Lung (tissue), 12 donors: ENCODE data around the gene TSC1. TPM values are rescaled to one million over a fixed set of nuclear protein-coding genes. Genes with fewer than 3 reads are reported as not detected.
A peak's percentile ranks its signal among the peaks of the same experiment; 100 is the strongest.

Experiments
- ATAC-seq: fragments of 200-7000 bp; cut with Tn5 transposase; one replicate; pipeline ENCODE4 v1.9.1; 2020; ENCODE audit warnings: moderate number of reproducible peaks; ENCODE audit not compliant: insufficient read depth, low FRiP score
- DNase-seq, 3 donors: peaks; one replicate each; pipeline ENCODE4 v3.0.0-alpha.2; 2013 to 2017
- H3K27ac ChIP-seq, 2 donors: one replicate each; pipeline ENCODE4 v1.5.1; 2013; ENCODE audit warnings: mild to moderate bottlenecking in 2 of 2, moderate library complexity in 2 of 2, control low read depth in 1 of 2, inconsistent platforms in 1 of 2, low read depth in 1 of 2, low read length in 1 of 2
- H3K27me3 ChIP-seq, 3 donors: one replicate each; pipeline ENCODE4 v1.5.1; 2013; ENCODE audit warnings: low read length in 2 of 3; ENCODE audit not compliant: control insufficient read depth in 3 of 3, insufficient read depth in 3 of 3
- H3K36me3 ChIP-seq, 4 donors: one replicate each; pipeline ENCODE4 v1.5.1; 2013; ENCODE audit warnings: low read length in 4 of 4, mild to moderate bottlenecking in 1 of 4, moderate library complexity in 1 of 4; ENCODE audit not compliant: control insufficient read depth in 4 of 4, insufficient read depth in 4 of 4
- H3K4me1 ChIP-seq, 5 donors: one replicate each; pipeline ENCODE4 v1.5.1; 2013; ENCODE audit warnings: low read length in 5 of 5, mild to moderate bottlenecking in 2 of 5, moderate library complexity in 1 of 5; ENCODE audit not compliant: control insufficient read depth in 5 of 5, insufficient read depth in 5 of 5
- H3K4me3 ChIP-seq: one replicate; pipeline ENCODE4 v1.5.1; 2013; ENCODE audit warnings: mild to moderate bottlenecking, control low read depth, moderate library complexity
- H3K9ac ChIP-seq, 2 donors: one replicate each; pipeline ENCODE4 v1.5.1; 2013; ENCODE audit warnings: low read length in 2 of 2, control low read depth in 1 of 2; ENCODE audit not compliant: insufficient read depth in 1 of 2
- H3K9me3 ChIP-seq, 4 donors: one replicate each; pipeline ENCODE4 v1.5.1; 2013; ENCODE audit warnings: low read length in 3 of 4, mild to moderate bottlenecking in 1 of 4, moderate library complexity in 1 of 4; ENCODE audit not compliant: control insufficient read depth in 4 of 4, insufficient read depth in 3 of 4
- CTCF ChIP-seq: IDR thresholded peaks from 2 replicates; pipeline ENCODE4 v1.5.1; 2012; ENCODE audit warnings: mild to moderate bottlenecking; ENCODE audit errors: control extremely low read depth, extremely low read depth
- WGBS, 2 donors: extraction: QIAGEN DNeasy Blood & Tissue Kit; methylation state at CpG; one replicate each; pipeline ENCODE4 v1.1.7; 2013; 5-methylcytosine and 5-hydroxymethylcytosine counted together
- polyA plus RNA-seq, 2 donors: library from polyadenylated mRNA; stranded (reverse); fragments of 200-250 nt; gene quantifications; one replicate each; pipeline ENCODE4 v1.2.1, GENCODE V29; 2013
- total RNA-seq, 2 donors: library from RNA; depleted of rRNA in 1 of 2; stranded (reverse); fragments of >200 nt in 1 of 2; gene quantifications; one replicate each; pipeline ENCODE4 v1.2.1, GENCODE V29; 2014 to 2021
- donor health status: control.
- donor health status: control.
- donor health status: Bipolar disorder and iron deficiency.
- donor health status: healthy.
- donor health status: DM: yes; HTN: yes; CAD: no.

The TSC1 gene
- total and polyA plus RNA-seq, 4 donors, result 11.4 to 76.6 (median 33.5) TPM

- H3K9me3 ChIP-seq, result no peaks in the 10 kb centered on the region
- peaks cover 0 to 3% (median 0%) of the 10 kb centered on the region in 4 donors for H3K36me3 ChIP-seq
- no peak for TF ChIP-seq CTCF
- WGBS, 2 donors, result 1 to 2% methylated on average over 23 to 25 of the region's 25 CpGs
- ATAC-seq, result no peak
- peak overlapping the region; percentile 90 to 95 for H3K27ac ChIP-seq
- peak overlapping the region; percentile 75 to 79 for H3K9ac ChIP-seq
- no peak for DNase-seq
- H3K4me1 ChIP-seq, result peaks cover 0 to 30% (median 11%) of the 10 kb centered on the region in 5 donors
- no peaks in the 10 kb centered on the region for H3K27me3 ChIP-seq
- peak overlapping the region; percentile 82 for H3K4me3 ChIP-seq
Measured at GRCh38 chr9:132943651-132944293, 644 bp downstream of the TSC1 start.

- Histone ChIP-seq H3K27me3 (no peaks in the 10 kb centered on the region), H3K9me3 (no peaks in the 10 kb centered on the region), H3K9ac (peak overlapping the region in 1 of 2 donors; percentile 17), H3K4me3 (no peak overlapping the region), H3K36me3 (peaks cover 0 to 3% (median 0%) of the 10 kb centered on the region in 4 donors), H3K27ac (no peak overlapping the region), H3K4me1 (peaks cover 0 to 30% (median 11%) of the 10 kb centered on the region in 5 donors)
- DNase-seq (no peak), ATAC-seq (no peak)
- WGBS, 2 donors, result 31 to 42% methylated on average over 5 of the region's 5 CpGs
- no peak for TF ChIP-seq CTCF
Measured at GRCh38 chr9:132942541-132943182, 1.8 kb downstream of the TSC1 start.

GRCh38 chr9:132939169-132939568 lies 5.2 kb downstream of the TSC1 start:
- Histone ChIP-seq H3K4me3 (no peak overlapping the region), H3K27me3 (no peaks in the 10 kb centered on the region), H3K36me3 (peaks cover 2 to 4% (median 3%) of the 10 kb centered on the region in 4 donors), H3K9me3 (no peaks in the 10 kb centered on the region), H3K27ac (peak overlapping the region in 1 of 2 donors; percentile 30), H3K9ac (no peak overlapping the region), H3K4me1 (peaks cover 0 to 16% (median 9%) of the 10 kb centered on the region in 5 donors)
- no peak for TF ChIP-seq CTCF
- no peak for DNase-seq
- no peak for ATAC-seq
- WGBS, 2 donors, result 94 to 98% methylated on average over 1 of the region's 1 CpG
